Measurements from ENCODE around the gene KAT2B. TPM values are rescaled to one million over a fixed set of nuclear protein-coding genes. Genes with fewer than 3 reads are reported as not detected.

The KAT2B gene
- total and polyA plus RNA-seq, 2 of the 13 experiments (the other 11 are each of a cell fraction or from before 2014, with no cell fraction given): 0.97 to 1.7 TPM

- TF ChIP-seq ZNF407 (CRISPR knock-in tag; IDR thresholded peaks at IDR 0.05; ENCODE audit: not compliant biosample characterization) (peak; percentile 31), ZNF850 (CRISPR knock-in tag; conservative IDR thresholded peaks at IDR 0.05) (0 out of 2 replicates have a peak, but pooled peaks have one; percentile 70), POGZ (CRISPR knock-in tag; IDR thresholded peaks at IDR 0.05) (peak; percentile 98), KMT2A (CRISPR knock-in tag; IDR thresholded peaks at IDR 0.05) (peak; percentile 98), ELF1 (CRISPR knock-in tag; IDR thresholded peaks at IDR 0.05) (peak; percentile 63), SP4 (CRISPR knock-in tag; IDR thresholded peaks at IDR 0.05) (peak; percentile 79; the same call in 1 of the 2 replicates), NCOA1 (CRISPR knock-in tag; IDR thresholded peaks at IDR 0.05) (no peak), NRL (CRISPR knock-in tag; IDR thresholded peaks at IDR 0.05; ENCODE audit: borderline replicate concordance) (peak; percentile 72; the same call in 1 of the 2 replicates), ZNF556 (CRISPR knock-in tag; IDR thresholded peaks at IDR 0.05; ENCODE audit: borderline replicate concordance) (peak; percentile 77; the same call in 1 of the 2 replicates)
- TF ChIP-seq, protein P1, sequence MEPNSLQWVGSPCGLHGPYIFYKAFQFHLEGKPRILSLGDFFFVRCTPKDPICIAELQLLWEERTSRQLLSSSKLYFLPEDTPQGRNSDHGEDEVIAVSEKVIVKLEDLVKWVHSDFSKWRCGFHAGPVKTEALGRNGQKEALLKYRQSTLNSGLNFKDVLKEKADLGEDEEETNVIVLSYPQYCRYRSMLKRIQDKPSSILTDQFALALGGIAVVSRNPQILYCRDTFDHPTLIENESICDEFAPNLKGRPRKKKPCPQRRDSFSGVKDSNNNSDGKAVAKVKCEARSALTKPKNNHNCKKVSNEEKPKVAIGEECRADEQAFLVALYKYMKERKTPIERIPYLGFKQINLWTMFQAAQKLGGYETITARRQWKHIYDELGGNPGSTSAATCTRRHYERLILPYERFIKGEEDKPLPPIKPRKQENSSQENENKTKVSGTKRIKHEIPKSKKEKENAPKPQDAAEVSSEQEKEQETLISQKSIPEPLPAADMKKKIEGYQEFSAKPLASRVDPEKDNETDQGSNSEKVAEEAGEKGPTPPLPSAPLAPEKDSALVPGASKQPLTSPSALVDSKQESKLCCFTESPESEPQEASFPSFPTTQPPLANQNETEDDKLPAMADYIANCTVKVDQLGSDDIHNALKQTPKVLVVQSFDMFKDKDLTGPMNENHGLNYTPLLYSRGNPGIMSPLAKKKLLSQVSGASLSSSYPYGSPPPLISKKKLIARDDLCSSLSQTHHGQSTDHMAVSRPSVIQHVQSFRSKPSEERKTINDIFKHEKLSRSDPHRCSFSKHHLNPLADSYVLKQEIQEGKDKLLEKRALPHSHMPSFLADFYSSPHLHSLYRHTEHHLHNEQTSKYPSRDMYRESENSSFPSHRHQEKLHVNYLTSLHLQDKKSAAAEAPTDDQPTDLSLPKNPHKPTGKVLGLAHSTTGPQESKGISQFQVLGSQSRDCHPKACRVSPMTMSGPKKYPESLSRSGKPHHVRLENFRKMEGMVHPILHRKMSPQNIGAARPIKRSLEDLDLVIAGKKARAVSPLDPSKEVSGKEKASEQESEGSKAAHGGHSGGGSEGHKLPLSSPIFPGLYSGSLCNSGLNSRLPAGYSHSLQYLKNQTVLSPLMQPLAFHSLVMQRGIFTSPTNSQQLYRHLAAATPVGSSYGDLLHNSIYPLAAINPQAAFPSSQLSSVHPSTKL (CRISPR knock-in tag; IDR thresholded peaks at IDR 0.05): peak; percentile 61; the same call in 1 of the 2 replicates
- TF ChIP-seq, protein P2, sequence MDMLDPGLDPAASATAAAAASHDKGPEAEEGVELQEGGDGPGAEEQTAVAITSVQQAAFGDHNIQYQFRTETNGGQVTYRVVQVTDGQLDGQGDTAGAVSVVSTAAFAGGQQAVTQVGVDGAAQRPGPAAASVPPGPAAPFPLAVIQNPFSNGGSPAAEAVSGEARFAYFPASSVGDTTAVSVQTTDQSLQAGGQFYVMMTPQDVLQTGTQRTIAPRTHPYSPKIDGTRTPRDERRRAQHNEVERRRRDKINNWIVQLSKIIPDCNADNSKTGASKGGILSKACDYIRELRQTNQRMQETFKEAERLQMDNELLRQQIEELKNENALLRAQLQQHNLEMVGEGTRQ (IDR thresholded peaks at IDR 0.05; ENCODE audit: low read depth, low read length): peak; percentile 99
- TF ChIP-seq, protein P2 (CRISPR knock-in tag; IDR thresholded peaks at IDR 0.05; ENCODE audit: borderline replicate concordance): peak; percentile 100; the same call in 1 of the 2 replicates
Measured at GRCh38 chr3:20185679-20186599, 145.7 kb downstream of the KAT2B start, which contains the start of gene SGO1 (continued).
